ENCODE measurements around the gene PKDCC. TPM values are rescaled to one million over a fixed set of nuclear protein-coding genes. Genes with fewer than 3 reads are reported as not detected.

PKDCC gene
- total RNA-seq, 1 experiment from 2014 or later: 14.8 TPM

DNA sequence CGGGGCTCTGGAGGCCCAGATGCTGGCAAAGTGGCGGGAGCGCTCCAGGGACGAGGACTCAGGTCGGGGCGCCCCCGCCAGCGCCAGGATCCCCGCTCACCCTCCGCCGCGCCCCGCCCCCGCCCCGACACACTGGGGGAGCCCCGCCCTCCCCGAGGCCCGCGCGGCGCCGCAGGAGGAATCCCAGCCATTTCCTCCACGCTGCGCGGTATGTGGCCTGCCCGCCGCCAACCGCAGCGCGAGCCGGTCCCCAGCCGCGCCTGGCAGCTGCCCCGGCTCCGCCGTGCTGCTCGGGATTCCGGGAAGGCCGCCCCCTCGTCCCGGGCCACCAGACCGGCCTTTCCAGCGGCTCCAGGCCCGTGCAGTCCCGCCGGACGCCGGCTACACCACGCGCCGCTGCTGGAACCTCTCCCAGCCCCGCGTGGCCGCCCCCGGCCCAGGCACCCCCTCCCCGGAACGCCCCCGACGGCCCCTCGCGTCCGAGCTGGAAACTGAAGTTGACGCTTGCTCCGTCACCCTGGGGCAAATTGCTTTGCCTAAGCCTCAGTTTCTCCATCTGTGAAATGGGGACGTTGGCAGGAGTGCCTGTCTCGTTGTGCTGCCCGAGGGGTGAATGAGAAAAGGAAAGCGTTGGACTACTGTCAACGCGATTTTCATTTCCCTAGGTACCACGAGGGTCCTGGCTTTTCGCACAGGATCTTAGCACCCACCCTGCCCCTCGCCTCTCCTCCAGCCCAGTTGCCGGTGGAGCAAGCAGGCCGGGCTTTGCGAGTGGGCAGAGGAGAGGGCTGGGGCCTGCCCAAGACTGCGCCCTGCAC, 53.6 kb downstream of the PKDCC start:
- DNase-seq (ENCODE audit: low read depth, low spot score) (no peak), ATAC-seq (no peak)
- Histone ChIP-seq H3K36me3 (ENCODE audit: control insufficient read depth, insufficient read depth, low read length) (no peaks in the 10 kb centered on the region), H3K4me1 (ENCODE audit: control insufficient read depth, insufficient read depth, low read length) (peaks cover 42% of the 10 kb centered on the region), H3K9me3 (ENCODE audit: control insufficient read depth, insufficient read depth, low read depth, low read length) (no peaks in the 10 kb centered on the region), H3K4me3 (ENCODE audit: low read depth in 2 of 2, low read length in 2 of 2) (no peak overlapping the region), H3K27ac (ENCODE audit: low read length) (peak overlapping the region; percentile 57; the same call in 1 of the 2 replicates), H3K27me3 (ENCODE audit: control insufficient read depth, insufficient read depth, low read length) (no peaks in the 10 kb centered on the region)
- in situ Hi-C loops (cut with HindIII; ENCODE audit: low pct_unique_long_range_greater_than_20kb, low sequenced_read_pairs) (no loop called here), intact Hi-C loops (cut with micrococcal nuclease; ENCODE audit: unreplicated experiment) (no loop called here)
- CTCF ChIA-PET: no interaction called here
- TF ChIP-seq, protein P1, sequence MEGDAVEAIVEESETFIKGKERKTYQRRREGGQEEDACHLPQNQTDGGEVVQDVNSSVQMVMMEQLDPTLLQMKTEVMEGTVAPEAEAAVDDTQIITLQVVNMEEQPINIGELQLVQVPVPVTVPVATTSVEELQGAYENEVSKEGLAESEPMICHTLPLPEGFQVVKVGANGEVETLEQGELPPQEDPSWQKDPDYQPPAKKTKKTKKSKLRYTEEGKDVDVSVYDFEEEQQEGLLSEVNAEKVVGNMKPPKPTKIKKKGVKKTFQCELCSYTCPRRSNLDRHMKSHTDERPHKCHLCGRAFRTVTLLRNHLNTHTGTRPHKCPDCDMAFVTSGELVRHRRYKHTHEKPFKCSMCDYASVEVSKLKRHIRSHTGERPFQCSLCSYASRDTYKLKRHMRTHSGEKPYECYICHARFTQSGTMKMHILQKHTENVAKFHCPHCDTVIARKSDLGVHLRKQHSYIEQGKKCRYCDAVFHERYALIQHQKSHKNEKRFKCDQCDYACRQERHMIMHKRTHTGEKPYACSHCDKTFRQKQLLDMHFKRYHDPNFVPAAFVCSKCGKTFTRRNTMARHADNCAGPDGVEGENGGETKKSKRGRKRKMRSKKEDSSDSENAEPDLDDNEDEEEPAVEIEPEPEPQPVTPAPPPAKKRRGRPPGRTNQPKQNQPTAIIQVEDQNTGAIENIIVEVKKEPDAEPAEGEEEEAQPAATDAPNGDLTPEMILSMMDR (IDR thresholded peaks at IDR 0.05): no peak
- TF ChIP-seq TCF7L2 (IDR thresholded peaks at IDR 0.05; ENCODE audit: low read depth, low read length) (no peak), POLR2AphosphoS5 (IDR thresholded peaks at IDR 0.05; ENCODE audit: low read depth, low read length) (no peak), REST (IDR thresholded peaks at IDR 0.05; ENCODE audit: insufficient read depth in 1 of 2, low read depth in 2 of 2, low read length in 1 of 2) (no peak), SIN3A (IDR thresholded peaks at IDR 0.05; ENCODE audit: borderline replicate concordance, insufficient read depth, low read depth, low read length) (no peak)
- no TSS peak for BruUV-seq (replicated peaks)
- POLR2A ChIA-PET: no interaction called here

GRCh38 chr2:42102024-42102590, 54.3 kb downstream of the PKDCC start:
- intact Hi-C loops (cut with micrococcal nuclease; ENCODE audit: unreplicated experiment) (no loop called here), in situ Hi-C loops (cut with HindIII; ENCODE audit: low pct_unique_long_range_greater_than_20kb, low sequenced_read_pairs) (no loop called here)
- BruUV-seq (replicated peaks): no TSS peak

More at GRCh38 chr2:42102024-42102590, 54.3 kb downstream of the PKDCC start:
- peaks cover 37% of the 10 kb centered on the region for H3K4me1 ChIP-seq (ENCODE audit: control insufficient read depth, insufficient read depth, low read length)
- H3K4me3 ChIP-seq (ENCODE audit: low read depth in 2 of 2, low read length in 2 of 2): no peak overlapping the region
- no peak for ATAC-seq
- H3K27ac ChIP-seq (ENCODE audit: low read length): peak overlapping the region; percentile 57; the same call in 1 of the 2 replicates
- no peaks in the 10 kb centered on the region for H3K9me3 ChIP-seq (ENCODE audit: control insufficient read depth, insufficient read depth, low read depth, low read length)
- DNase-seq (ENCODE audit: low read depth, low spot score): no peak
- no peaks in the 10 kb centered on the region for H3K36me3 ChIP-seq (ENCODE audit: control insufficient read depth, insufficient read depth, low read length)
- no peaks in the 10 kb centered on the region for H3K27me3 ChIP-seq (ENCODE audit: control insufficient read depth, insufficient read depth, low read length)
- POLR2A ChIA-PET: no interaction called here
- TF ChIP-seq SIN3A (IDR thresholded peaks at IDR 0.05; ENCODE audit: borderline replicate concordance, insufficient read depth, low read depth, low read length): no peak
- TF ChIP-seq, protein P1 (IDR thresholded peaks at IDR 0.05): no peak
- TF ChIP-seq TCF7L2 (IDR thresholded peaks at IDR 0.05; ENCODE audit: low read depth, low read length): no peak
- no peak for TF ChIP-seq POLR2AphosphoS5 (IDR thresholded peaks at IDR 0.05; ENCODE audit: low read depth, low read length)
- no peak for TF ChIP-seq REST (IDR thresholded peaks at IDR 0.05; ENCODE audit: insufficient read depth in 1 of 2, low read depth in 2 of 2, low read length in 1 of 2)
- CTCF ChIA-PET: no interaction called here

All from Panc1 (cell line).